Endothelial cell of umbilical vein (primary cell): ENCODE measurements around the gene ZIC5. TPM values are rescaled to one million over a fixed set of nuclear protein-coding genes. Genes with fewer than 3 reads are reported as not detected.
A peak's percentile ranks its signal among the peaks of the same experiment; 100 is the strongest.

ENCODE experiments used
- BruUV-seq: library from RNA; stranded (reverse); fragments of 400-500 nt; replicated peaks from 2 replicates; lab custom pipeline; 2021; lab: Mats Ljungman, UMichigan
- CTCF ChIA-PET: fragments of 300-600, 350-600 bp; sonication (Branson Sonifier 250); formaldehyde crosslinking; loops from one replicate; lab custom pipeline; 2021; ENCODE audit warnings: antibody characterized with exemption, inconsistent platforms; lab: Charles Lee
- POLR2A ChIA-PET: fragments of 300-600, 350-600 bp; sonication (Branson Sonifier 250); formaldehyde crosslinking; loops from one replicate; lab custom pipeline; 2021; ENCODE audit warnings: antibody characterized with exemption, inconsistent platforms; lab: Charles Lee
- DNase-seq: peaks from one replicate; pipeline ENCODE4 v3.0.0-alpha.2; 2011; ENCODE audit warnings: low read depth, low spot score
- FAIRE-seq: peaks from 2 replicates; lab custom pipeline; 2011; peaks lifted over from hg19 to GRCh38; lab: Jason Lieb, UNC
- H2AFZ ChIP-seq: 2 replicates; pipeline ENCODE4 v1.6.0; 2012; ENCODE audit warnings: low read depth, low read length, control low read depth, inconsistent platforms
- H3K27ac ChIP-seq: 2 replicates; pipeline ENCODE4 v1.5.1; 2011; ENCODE audit warnings: low read depth, mild to moderate bottlenecking, control low read depth, low read length, moderate library complexity; ENCODE audit not compliant: insufficient read depth
- H3K27me3 ChIP-seq, 2 experiments: 2 replicates each; pipeline versions ENCODE4 v1.6.0 to v1.6.1; 2011; ENCODE audit warnings: low read length in 2 of 2, mixed read lengths in 1 of 2; ENCODE audit not compliant: control insufficient read depth in 2 of 2, insufficient read depth in 2 of 2
- H3K36me3 ChIP-seq, 2 experiments: 2 replicates in 1 of 2; 3 replicates in 1 of 2; pipeline ENCODE4 v1.5.1; 2011; ENCODE audit warnings: low read length in 2 of 2, mild to moderate bottlenecking in 1 of 2, moderate library complexity in 1 of 2; ENCODE audit not compliant: control insufficient read depth in 2 of 2, insufficient read depth in 2 of 2; ENCODE audit errors: extremely low read depth in 1 of 2
- H3K4me1 ChIP-seq: 3 replicates; pipeline ENCODE4 v1.5.1; 2011; ENCODE audit warnings: mild to moderate bottlenecking, low read length; ENCODE audit not compliant: control insufficient read depth, insufficient read depth; ENCODE audit errors: extremely low read depth
- H3K4me2 ChIP-seq: 2 replicates; pipeline ENCODE4 v1.6.1; 2011; ENCODE audit warnings: low read length, control low read depth, mixed read lengths; ENCODE audit not compliant: insufficient read depth
- H3K4me3 ChIP-seq, 3 experiments: fragments of 200-600 bp in 1 of 3; sonication (generic), shearing (Covaris generic) in 1 of 3; replicated peaks in 1 of 3; 2 replicates each; pipeline ENCODE4 v1.5.1; 2011 to 2016; ENCODE audit warnings: control low read depth in 3 of 3, low read length in 3 of 3, mild to moderate bottlenecking in 2 of 3, inconsistent platforms in 1 of 3, low read depth in 1 of 3, moderate library complexity in 1 of 3; ENCODE audit not compliant: insufficient read depth in 1 of 3
- H3K79me2 ChIP-seq: 2 replicates; pipeline ENCODE4 v1.6.0; 2012; ENCODE audit warnings: low read length, inconsistent platforms; ENCODE audit not compliant: control insufficient read depth, insufficient read depth
- H3K9ac ChIP-seq: replicated peaks from 2 replicates; pipeline ENCODE3; 2011; ENCODE audit warnings: low read length, control low read depth; ENCODE audit not compliant: insufficient read depth; ENCODE audit errors: extremely low read depth
- H3K9me1 ChIP-seq: replicated peaks from 3 replicates; pipeline ENCODE4 v1.6.0; 2011; ENCODE audit warnings: mild to moderate bottlenecking, low read length; ENCODE audit not compliant: control insufficient read depth, insufficient read depth; ENCODE audit errors: extremely low read depth
- H3K9me3 ChIP-seq: replicated peaks from 2 replicates; pipeline ENCODE4 v1.5.1; 2012; ENCODE audit warnings: low read length, inconsistent platforms; ENCODE audit not compliant: control insufficient read depth, insufficient read depth
- H4K20me1 ChIP-seq: replicated peaks from 2 replicates; pipeline ENCODE3; 2011; ENCODE audit warnings: mild to moderate bottlenecking, low read length; ENCODE audit not compliant: control insufficient read depth, insufficient read depth; ENCODE audit errors: extremely low read depth
- EZH2 ChIP-seq: IDR thresholded peaks from 2 replicates; pipeline ENCODE4 v1.6.1; 2012; ENCODE audit warnings: borderline replicate concordance, low read depth, mild to moderate bottlenecking, moderate library complexity, low read length, inconsistent platforms; ENCODE audit not compliant: severe bottlenecking
- POLR2AphosphoS5 ChIP-seq: IDR thresholded peaks from 2 replicates; pipeline ENCODE4 v1.6.1; 2012; ENCODE audit warnings: low read depth, mild to moderate bottlenecking, control low read depth, low read length, moderate library complexity; ENCODE audit not compliant: insufficient read depth
- dilution Hi-C: fragments of 300-500 bp; cut with MboI; formaldehyde crosslinking; loops from one replicate; pipeline ENCODE4 v1.15.0; 2019; ENCODE audit warnings: low sequenced_read_pairs; ENCODE audit not compliant: extremely low pct_ligation_motif_present
- intact Hi-C: fragments of 100-400 bp; cut with micrococcal nuclease; formaldehyde crosslinking; loops from one replicate; pipeline ENCODE4 v1.10.0; 2022
- polyA plus RNA-seq, 4 experiments: library from polyadenylated mRNA; depleted of rRNA in 3 of 4; stranded (reverse) in 3 of 4; unstranded in 1 of 4; fragments of >200 nt; gene quantifications; 2 replicates each; pipeline versions ENCODE4 v1.2.1 to v1.2.3, GENCODE V29; 2011 to 2012; ENCODE audit warnings: missing spikeins in 1 of 4
- total RNA-seq: library from RNA; stranded (reverse); gene quantifications from 2 replicates; pipeline ENCODE4 v1.2.3, GENCODE V29; 2021

ZIC5 gene
- total and polyA plus RNA-seq, 2 donors (not counting 3 experiments of a cell fraction or from before 2014, with no cell fraction given): not detected

DNA sequence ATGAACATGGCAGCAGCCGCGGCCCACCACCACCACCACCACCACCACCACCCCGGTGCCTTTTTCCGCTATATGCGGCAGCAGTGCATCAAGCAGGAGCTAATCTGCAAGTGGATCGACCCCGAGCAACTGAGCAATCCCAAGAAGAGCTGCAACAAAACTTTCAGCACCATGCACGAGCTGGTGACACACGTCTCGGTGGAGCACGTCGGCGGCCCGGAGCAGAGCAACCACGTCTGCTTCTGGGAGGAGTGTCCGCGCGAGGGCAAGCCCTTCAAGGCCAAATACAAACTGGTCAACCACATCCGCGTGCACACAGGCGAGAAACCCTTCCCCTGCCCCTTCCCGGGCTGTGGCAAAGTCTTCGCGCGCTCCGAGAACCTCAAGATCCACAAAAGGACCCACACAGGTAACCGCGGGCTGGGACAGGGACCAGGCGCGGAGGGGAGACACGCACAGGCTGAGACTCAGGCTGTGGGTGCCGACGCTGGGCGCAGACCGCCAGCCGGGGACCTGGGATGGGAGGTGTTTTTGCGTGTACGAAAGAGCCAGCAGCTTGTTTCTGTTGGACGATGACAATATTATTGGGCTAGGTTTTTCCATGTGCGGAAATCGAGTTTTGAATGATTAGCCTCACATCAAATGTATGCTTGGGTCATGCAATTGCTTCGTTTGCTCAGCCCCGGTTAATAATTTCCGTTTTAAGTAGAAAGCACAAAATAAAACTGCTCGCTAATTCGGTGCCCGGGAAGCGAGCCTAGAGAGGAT, 11.3 kb upstream of the ZIC5 start:
- DNase-seq: no peak

DNA sequence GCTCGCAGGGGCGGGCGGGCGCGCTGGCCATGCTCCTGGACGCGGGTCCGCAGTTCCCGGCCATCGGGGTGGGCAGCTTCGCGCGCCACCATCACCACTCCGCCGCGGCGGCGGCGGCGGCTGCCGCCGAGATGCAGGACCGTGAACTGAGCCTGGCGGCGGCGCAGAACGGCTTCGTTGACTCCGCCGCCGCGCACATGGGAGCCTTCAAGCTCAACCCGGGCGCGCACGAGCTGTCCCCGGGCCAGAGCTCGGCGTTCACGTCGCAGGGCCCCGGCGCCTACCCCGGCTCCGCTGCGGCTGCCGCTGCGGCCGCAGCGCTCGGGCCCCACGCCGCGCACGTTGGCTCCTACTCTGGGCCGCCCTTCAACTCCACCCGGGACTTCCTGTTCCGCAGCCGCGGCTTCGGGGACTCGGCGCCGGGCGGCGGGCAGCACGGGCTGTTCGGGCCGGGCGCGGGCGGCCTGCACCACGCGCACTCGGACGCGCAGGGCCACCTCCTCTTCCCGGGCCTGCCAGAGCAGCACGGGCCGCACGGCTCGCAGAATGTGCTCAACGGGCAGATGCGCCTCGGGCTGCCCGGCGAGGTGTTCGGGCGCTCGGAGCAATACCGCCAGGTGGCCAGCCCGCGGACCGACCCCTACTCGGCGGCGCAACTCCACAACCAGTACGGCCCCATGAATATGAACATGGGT, 10.6 kb upstream of the ZIC5 start:
- no TSS peak for BruUV-seq
- H3K4me2 ChIP-seq: no peak overlapping the region
- dilution Hi-C loops (no loop called here), intact Hi-C loops (loop anchor here (5.0 kb wide), 1 partner anchor 255 kb away; no protein-coding TSS in a partner anchor)
- H4K20me1 ChIP-seq: no peaks in the 10 kb centered on the region
- H3K27me3 ChIP-seq: peaks cover 65 to 91% of the 10 kb centered on the region in 2 experiments
- ChIA-PET POLR2A (no interaction called here), CTCF (interaction anchor here (1.6 to 1.8 kb wide), 2 partner anchors 254 to 532 kb away, joined by 5 to 9 read pairs; no protein-coding TSS in a partner anchor)
- H3K9me3 ChIP-seq: no peaks in the 10 kb centered on the region
- H3K4me3 ChIP-seq: no peak overlapping the region
- H3K79me2 ChIP-seq: no peaks in the 10 kb centered on the region
- peaks cover 5% of the 10 kb centered on the region for H3K4me1 ChIP-seq
- H3K36me3 ChIP-seq: no peaks in the 10 kb centered on the region
- TF ChIP-seq EZH2 (peak; percentile 75), POLR2AphosphoS5 (no peak)
- H2AFZ ChIP-seq: no peak overlapping the region
- no peaks in the 10 kb centered on the region for H3K9me1 ChIP-seq
- no peak for DNase-seq
- no peak overlapping the region for H3K27ac ChIP-seq
- FAIRE-seq: no peak
- no peak overlapping the region for H3K9ac ChIP-seq

More for the DNA sequence above, 11.3 kb upstream of the ZIC5 start:
- dilution Hi-C loops: no loop called here
- CTCF ChIA-PET: interaction anchor here (0.9 to 1.6 kb wide), 3 partner anchors 253 to 532 kb away, joined by 3 to 5 read pairs (median 4); no protein-coding TSS in a partner anchor
- POLR2A ChIA-PET: no interaction called here
- Histone ChIP-seq H3K36me3 (no peaks in the 10 kb centered on the region), H3K4me2 (no peak overlapping the region), H3K27me3 (peaks cover 65 to 91% of the 10 kb centered on the region in 2 experiments), H3K9me1 (no peaks in the 10 kb centered on the region), H3K27ac (no peak overlapping the region), H4K20me1 (no peaks in the 10 kb centered on the region), H3K9me3 (no peaks in the 10 kb centered on the region), H3K9ac (no peak overlapping the region), H2AFZ (no peak overlapping the region), H3K4me3 (no peak overlapping the region), H3K79me2 (no peaks in the 10 kb centered on the region), H3K4me1 (peaks cover 5% of the 10 kb centered on the region)
- no peak for FAIRE-seq
- TF ChIP-seq EZH2 (peak; percentile 37), POLR2AphosphoS5 (no peak)
- intact Hi-C loops: loop anchor here (1.0 to 5.0 kb wide), 2 partner anchors 9 to 254 kb away; no protein-coding TSS in a partner anchor
- BruUV-seq: no TSS peak
